Mesendoderm (in vitro differentiated cells): Measurements from ENCODE around the gene ADGRV1.

ENCODE experiments used
- DNase-seq: peaks from one replicate; pipeline ENCODE4 v3.0.0; 2013
- H2AK5ac ChIP-seq: 2 replicates; pipeline ENCODE4 v1.6.1; 2013; ENCODE audit warnings: low read length, inconsistent platforms
- H2BK120ac ChIP-seq: 2 replicates; pipeline ENCODE4 v1.6.1; 2013; ENCODE audit warnings: low read depth, mild to moderate bottlenecking, low read length, moderate library complexity, mixed read lengths
- H2BK15ac ChIP-seq: replicated peaks from 2 replicates; pipeline ENCODE4 v1.6.1; 2013; ENCODE audit warnings: low read depth, mild to moderate bottlenecking, moderate library complexity
- H2BK5ac ChIP-seq: 2 replicates; pipeline ENCODE4 v1.6.1; 2013; ENCODE audit warnings: low read length, inconsistent platforms
- H3K18ac ChIP-seq: 2 replicates; pipeline ENCODE4 v1.6.1; 2013; ENCODE audit warnings: mild to moderate bottlenecking, low read length, mixed read lengths
- H3K23ac ChIP-seq: one replicate; pipeline ENCODE4 v1.6.1; 2013; ENCODE audit warnings: low read length
- H3K27ac ChIP-seq: 2 replicates; pipeline ENCODE4 v1.5.1; 2013; ENCODE audit warnings: low read depth, mild to moderate bottlenecking, inconsistent platforms, low read length, moderate library complexity
- H3K27me3 ChIP-seq: 2 replicates; pipeline ENCODE4 v1.6.1; 2013; ENCODE audit warnings: low read length, control low read depth, mild to moderate bottlenecking, inconsistent platforms; ENCODE audit not compliant: insufficient read depth, poor library complexity
- H3K36me3 ChIP-seq: 2 replicates; pipeline ENCODE4 v1.6.1; 2013; ENCODE audit warnings: low read length, inconsistent platforms; ENCODE audit not compliant: control insufficient read depth, insufficient read depth
- H3K4ac ChIP-seq: one replicate; pipeline ENCODE4 v1.6.1; 2013; ENCODE audit warnings: low read depth, mild to moderate bottlenecking, low read length, moderate library complexity
- H3K4me1 ChIP-seq: 2 replicates; pipeline ENCODE4 v1.6.1; 2013; ENCODE audit warnings: low read depth, low read length, inconsistent platforms; ENCODE audit not compliant: control insufficient read depth
- H3K4me2 ChIP-seq: 2 replicates; pipeline ENCODE4 v1.6.1; 2013; ENCODE audit warnings: low read length
- H3K4me3 ChIP-seq: 2 replicates; pipeline ENCODE4 v1.5.1; 2013; ENCODE audit warnings: mild to moderate bottlenecking, low read length
- H3K56ac ChIP-seq: one replicate; pipeline ENCODE4 v1.6.1; 2013; ENCODE audit warnings: low read length
- H3K79me1 ChIP-seq: 2 replicates; pipeline ENCODE4 v1.6.1; 2013; ENCODE audit warnings: low read length, inconsistent platforms
- H3K79me2 ChIP-seq: 2 replicates; pipeline ENCODE4 v1.6.1; 2013; ENCODE audit warnings: mild to moderate bottlenecking, low read length; ENCODE audit not compliant: control insufficient read depth, insufficient read depth
- H3K9ac ChIP-seq: 2 replicates; pipeline ENCODE4 v1.6.1; 2013; ENCODE audit warnings: low read length, inconsistent platforms
- H4K5ac ChIP-seq: one replicate; pipeline ENCODE4 v1.6.1; 2013; ENCODE audit warnings: low read length
- H4K8ac ChIP-seq: one replicate; pipeline ENCODE4 v1.6.1; 2013; ENCODE audit warnings: low read depth, mild to moderate bottlenecking, control low read depth, low read length, moderate library complexity
- WGBS: extraction: QIAGEN DNeasy Blood & Tissue Kit; methylation state at CpG from one replicate; pipeline ENCODE4 v1.1.7; 2013; ENCODE audit warnings: low lambda C conversion rate, missing lambda C conversion rate; ENCODE audit not compliant: insufficient coverage; ENCODE audit errors: extremely low coverage; 5-methylcytosine and 5-hydroxymethylcytosine counted together

Gene ADGRV1

GRCh38 chr5:91183743-91184142, 625.1 kb downstream of the ADGRV1 start:
- Histone ChIP-seq H2BK5ac (no peak overlapping the region), H2BK120ac (no peak overlapping the region)
- no CpG with 5 or more reads among the region's 4 CpGs for WGBS

GRCh38 chr5:91186101-91186500, 627.5 kb downstream of the ADGRV1 start:
- Histone ChIP-seq H3K23ac (no peak overlapping the region), H3K79me2 (no peaks in the 10 kb centered on the region), H3K4me1 (no peaks in the 10 kb centered on the region), H2AK5ac (no peak overlapping the region), H3K36me3 (no peaks in the 10 kb centered on the region), H4K5ac (no peak overlapping the region), H4K8ac (no peak overlapping the region), H3K27me3 (no peaks in the 10 kb centered on the region), H3K4ac (no peak overlapping the region), H3K56ac (no peak overlapping the region), H3K4me3 (no peak overlapping the region), H3K18ac (no peak overlapping the region), H2BK5ac (no peak overlapping the region), H3K79me1 (no peaks in the 10 kb centered on the region), H2BK15ac (no peak overlapping the region), H3K4me2 (no peak overlapping the region), H3K9ac (no peak overlapping the region), H2BK120ac (no peak overlapping the region), H3K27ac (no peak overlapping the region)
- WGBS = no CpG with 5 or more reads among the region's 5 CpGs
- no peak for DNase-seq

More at GRCh38 chr5:91183743-91184142, 625.1 kb downstream of the ADGRV1 start:
- no peaks in the 10 kb centered on the region for H3K36me3 ChIP-seq
- no peaks in the 10 kb centered on the region for H3K27me3 ChIP-seq
- no peak overlapping the region for H3K4me3 ChIP-seq
- no peaks in the 10 kb centered on the region for H3K79me2 ChIP-seq
- no peak overlapping the region for H3K4me2 ChIP-seq
- no peaks in the 10 kb centered on the region for H3K79me1 ChIP-seq
- no peak overlapping the region for H3K9ac ChIP-seq
- H3K4me1 ChIP-seq = no peaks in the 10 kb centered on the region
- H2AK5ac ChIP-seq = no peak overlapping the region
- H4K5ac ChIP-seq = no peak overlapping the region
- H3K56ac ChIP-seq = no peak overlapping the region
- H2BK15ac ChIP-seq = no peak overlapping the region
- no peak overlapping the region for H4K8ac ChIP-seq
- H3K18ac ChIP-seq = no peak overlapping the region
- H3K23ac ChIP-seq = no peak overlapping the region
- no peak for DNase-seq
- H3K4ac ChIP-seq = no peak overlapping the region
- H3K27ac ChIP-seq = no peak overlapping the region

GRCh38 chr5:91187032-91187431, 628.4 kb downstream of the ADGRV1 start:
- no peak overlapping the region for H2BK5ac ChIP-seq
- H3K4ac ChIP-seq = no peak overlapping the region
- H2BK15ac ChIP-seq = no peak overlapping the region
- no peaks in the 10 kb centered on the region for H3K79me1 ChIP-seq
- H3K56ac ChIP-seq = no peak overlapping the region
- no peaks in the 10 kb centered on the region for H3K27me3 ChIP-seq
- no peak overlapping the region for H3K18ac ChIP-seq
- H3K23ac ChIP-seq = no peak overlapping the region
- DNase-seq = no peak
- no peak overlapping the region for H3K4me3 ChIP-seq
- no peak overlapping the region for H2BK120ac ChIP-seq
- no peak overlapping the region for H3K9ac ChIP-seq
- no peak overlapping the region for H3K27ac ChIP-seq
- no CpG with 5 or more reads among the region's 3 CpGs for WGBS
- H3K4me2 ChIP-seq = no peak overlapping the region
- H4K5ac ChIP-seq = no peak overlapping the region
- H2AK5ac ChIP-seq = no peak overlapping the region
- H4K8ac ChIP-seq = no peak overlapping the region
- H3K79me2 ChIP-seq = no peaks in the 10 kb centered on the region
- H3K36me3 ChIP-seq = no peaks in the 10 kb centered on the region
- H3K4me1 ChIP-seq = no peaks in the 10 kb centered on the region

GRCh38 chr5:91188755-91189154, 630.2 kb downstream of the ADGRV1 start:
- H3K36me3 ChIP-seq = no peaks in the 10 kb centered on the region
- H3K18ac ChIP-seq = no peak overlapping the region
- H3K27ac ChIP-seq = no peak overlapping the region
- no peaks in the 10 kb centered on the region for H3K79me2 ChIP-seq
- no peaks in the 10 kb centered on the region for H3K79me1 ChIP-seq
- no peak overlapping the region for H3K4me3 ChIP-seq
- H2BK15ac ChIP-seq = no peak overlapping the region
- WGBS = no CpG with 5 or more reads among the region's 1 CpG
- H2BK120ac ChIP-seq = no peak overlapping the region
- no peak overlapping the region for H3K23ac ChIP-seq
- no peak overlapping the region for H2AK5ac ChIP-seq
- DNase-seq = no peak
- H3K4ac ChIP-seq = no peak overlapping the region
- H4K8ac ChIP-seq = no peak overlapping the region
- H2BK5ac ChIP-seq = no peak overlapping the region
- no peak overlapping the region for H3K9ac ChIP-seq
- H3K4me2 ChIP-seq = no peak overlapping the region
- no peak overlapping the region for H3K56ac ChIP-seq
- no peaks in the 10 kb centered on the region for H3K27me3 ChIP-seq
- no peaks in the 10 kb centered on the region for H3K4me1 ChIP-seq
- H4K5ac ChIP-seq = no peak overlapping the region

GRCh38 chr5:91189480-91190313, 631.1 kb downstream of the ADGRV1 start:
- H3K23ac ChIP-seq = no peak overlapping the region
- H3K9ac ChIP-seq = no peak overlapping the region
- no peak overlapping the region for H2BK5ac ChIP-seq
- DNase-seq = peak; percentile 42
- no peaks in the 10 kb centered on the region for H3K79me2 ChIP-seq
- H3K4me1 ChIP-seq = no peaks in the 10 kb centered on the region
- H3K4me2 ChIP-seq = no peak overlapping the region
- no peak overlapping the region for H2AK5ac ChIP-seq
- no peaks in the 10 kb centered on the region for H3K79me1 ChIP-seq
- no peak overlapping the region for H2BK15ac ChIP-seq
- H3K36me3 ChIP-seq = no peaks in the 10 kb centered on the region
- H4K5ac ChIP-seq = no peak overlapping the region
- H4K8ac ChIP-seq = no peak overlapping the region
- WGBS = no CpG with 5 or more reads among the region's 8 CpGs
- H3K4ac ChIP-seq = peak overlapping the region; percentile 36
- H2BK120ac ChIP-seq = no peak overlapping the region
- no peak overlapping the region for H3K56ac ChIP-seq
- no peaks in the 10 kb centered on the region for H3K27me3 ChIP-seq
- H3K4me3 ChIP-seq = no peak overlapping the region
- H3K18ac ChIP-seq = no peak overlapping the region
- no peak overlapping the region for H3K27ac ChIP-seq

- no peak for DNase-seq
- H3K4me1 ChIP-seq = no peaks in the 10 kb centered on the region
- no peak overlapping the region for H2AK5ac ChIP-seq
- no peak overlapping the region for H4K5ac ChIP-seq
- H2BK15ac ChIP-seq = no peak overlapping the region
- no peak overlapping the region for H3K4me3 ChIP-seq
- H3K23ac ChIP-seq = no peak overlapping the region
- no peaks in the 10 kb centered on the region for H3K27me3 ChIP-seq
- no CpG with 5 or more reads among the region's 3 CpGs for WGBS
- no peaks in the 10 kb centered on the region for H3K79me2 ChIP-seq
- H3K79me1 ChIP-seq = no peaks in the 10 kb centered on the region
- no peak overlapping the region for H3K9ac ChIP-seq
- H3K27ac ChIP-seq = no peak overlapping the region
- no peaks in the 10 kb centered on the region for H3K36me3 ChIP-seq
- no peak overlapping the region for H4K8ac ChIP-seq
- H3K56ac ChIP-seq = no peak overlapping the region
- H2BK5ac ChIP-seq = no peak overlapping the region
- no peak overlapping the region for H3K18ac ChIP-seq
- H3K4me2 ChIP-seq = no peak overlapping the region
- no peak overlapping the region for H2BK120ac ChIP-seq
- peak overlapping the region; percentile 36 for H3K4ac ChIP-seq
Observed at GRCh38 chr5:91190314-91190690, 631.7 kb downstream of the ADGRV1 start.
